HepG2 (cell line): ENCODE measurements around the gene SAPCD1. TPM values are rescaled to one million over a fixed set of nuclear protein-coding genes. Genes with fewer than 3 reads are reported as not detected.
A peak's percentile ranks its signal among the peaks of the same experiment; 100 is the strongest.

Source experiments
- MTF2 ChIP-seq: sonication (generic); formaldehyde crosslinking; IDR thresholded peaks from 2 replicates; pipeline ENCODE4 v1.5.0; 2020; ENCODE audit warnings: missing genetic modification reagents, borderline replicate concordance
- SALL2 ChIP-seq: sonication (generic); formaldehyde crosslinking; IDR thresholded peaks from 2 replicates; pipeline ENCODE4 v1.8.1; 2023; ENCODE audit warnings: mild to moderate bottlenecking, missing genetic modification reagents, inconsistent platforms
- TFAP4 ChIP-seq: sonication (generic); IDR thresholded peaks from 2 replicates; pipeline ENCODE4 v1.6.1; 2016; ENCODE audit warnings: low read depth, borderline replicate concordance
- THRA ChIP-seq: sonication (generic); formaldehyde crosslinking; IDR thresholded peaks from 2 replicates; pipeline ENCODE4 v1.4.0; 2020; ENCODE audit warnings: missing genetic modification reagents, borderline replicate concordance
- ZBTB40 ChIP-seq, 2 experiments: fragments of 450-650 bp in 1 of 2; sonication (generic) in 1 of 2; formaldehyde crosslinking in 1 of 2; IDR thresholded peaks; 2 replicates each; pipeline versions ENCODE4 v1.6.1 to v1.8.0; 2016 to 2022; ENCODE audit warnings: antibody characterized with exemption in 1 of 2, mild to moderate bottlenecking in 1 of 2, missing genetic modification reagents in 1 of 2
- ZFYVE20 ChIP-seq: sonication (generic); formaldehyde crosslinking; IDR thresholded peaks from 2 replicates; pipeline ENCODE4 v1.8.0; 2023; ENCODE audit warnings: low read depth, mild to moderate bottlenecking, moderate library complexity, missing genetic modification reagents, borderline replicate concordance
- ZNF3 ChIP-seq: IDR thresholded peaks from 2 replicates; pipeline ENCODE4 v1.7.0; 2017; ENCODE audit warnings: inconsistent platforms
- ZNF770 ChIP-seq: sonication (generic); formaldehyde crosslinking; IDR thresholded peaks from 2 replicates; pipeline ENCODE4 v1.5.0; 2020; ENCODE audit warnings: mild to moderate bottlenecking, missing genetic modification reagents
- ZNF776 ChIP-seq: sonication (generic); formaldehyde crosslinking; IDR thresholded peaks from 2 replicates; pipeline ENCODE4 v1.4.0; 2020; ENCODE audit warnings: mild to moderate bottlenecking, missing genetic modification reagents
- ZNF777 ChIP-seq: sonication (generic); formaldehyde crosslinking; IDR thresholded peaks from 2 replicates; pipeline ENCODE4 v1.4.0; 2020; ENCODE audit warnings: missing genetic modification reagents
- ZNF781 ChIP-seq: sonication (generic); formaldehyde crosslinking; IDR thresholded peaks from 2 replicates; pipeline ENCODE4 v1.5.1; 2020; ENCODE audit warnings: borderline replicate concordance, mild to moderate bottlenecking, missing genetic modification reagents; ENCODE audit errors: not compliant biosample characterization
- polyA plus RNA-seq, 8 experiments: library from polyadenylated mRNA; depleted of rRNA in 3 of 8; stranded (reverse) in 7 of 8; unstranded in 1 of 8; fragments of >200 nt; fragmentation: Illumina TruSeq in 4 of 8; extraction: Trizol in 4 of 8; gene quantifications; 2 replicates each; pipeline versions ENCODE4 v1.2.1 to v1.2.3, GENCODE V29; 2011 to 2016; ENCODE audit warnings: low read depth in 4 of 8, missing spikeins in 1 of 8, mixed read lengths in 1 of 8; ENCODE audit not compliant: insufficient read depth in 1 of 8
- total RNA-seq, 5 experiments: library from RNA; depleted of rRNA; stranded (reverse); fragments of >200 nt; fragmentation: Illumina TruSeq; extraction: Trizol; gene quantifications; 2 replicates each; pipeline ENCODE4 v1.2.3, GENCODE V29; 2016; ENCODE audit warnings: low read depth in 1 of 5

Gene SAPCD1
- total and polyA plus RNA-seq, 2 of the 13 experiments (the other 11 are each of a cell fraction or from before 2014, with no cell fraction given), result 2.5 to 3.9 TPM

- TF ChIP-seq ZBTB40 (IDR thresholded peaks at IDR 0.05), result no peak
- peak; percentile 63; the same call in 1 of the 2 replicates for TF ChIP-seq ZBTB40 (CRISPR knock-in tag; IDR thresholded peaks at IDR 0.05)
- TF ChIP-seq SALL2 (CRISPR knock-in tag), result 0 out of 2 replicates have a peak, but pooled peaks have one; percentile 53
- no peak for TF ChIP-seq ZNF777 (CRISPR knock-in tag)
- peak; percentile 78; the same call in 1 of the 2 replicates for TF ChIP-seq THRA
- peak; percentile 18; the same call in 1 of the 2 replicates for TF ChIP-seq MTF2 (CRISPR knock-in tag)
- TF ChIP-seq ZFYVE20 (CRISPR knock-in tag), result no peak
- TF ChIP-seq ZNF781 (CRISPR knock-in tag), result peak; percentile 25
- TF ChIP-seq ZNF776 (CRISPR knock-in tag), result no peak
- TF ChIP-seq TFAP4, result peak; percentile 38; the same call in 1 of the 2 replicates
- TF ChIP-seq ZNF770, result 0 out of 2 replicates have a peak, but pooled peaks have one; percentile 12
- peak; percentile 70; the same call in 1 of the 2 replicates for TF ChIP-seq ZNF3 (CRISPR knock-in tag)
Measured at GRCh38 chr6:31737315-31737990, 25.0 kb upstream of the SAPCD1 start (continued).
